HG03097 (cell line): ENCODE results near the gene CACNA1C.

Source experiments
- ATAC-seq: cut with Tn5 transposase; IDR thresholded peaks from one replicate; pipeline ENCODE4 v1.9.1; 2021; ENCODE audit not compliant: unreplicated experiment, low FRiP score

CACNA1C gene

DNA sequence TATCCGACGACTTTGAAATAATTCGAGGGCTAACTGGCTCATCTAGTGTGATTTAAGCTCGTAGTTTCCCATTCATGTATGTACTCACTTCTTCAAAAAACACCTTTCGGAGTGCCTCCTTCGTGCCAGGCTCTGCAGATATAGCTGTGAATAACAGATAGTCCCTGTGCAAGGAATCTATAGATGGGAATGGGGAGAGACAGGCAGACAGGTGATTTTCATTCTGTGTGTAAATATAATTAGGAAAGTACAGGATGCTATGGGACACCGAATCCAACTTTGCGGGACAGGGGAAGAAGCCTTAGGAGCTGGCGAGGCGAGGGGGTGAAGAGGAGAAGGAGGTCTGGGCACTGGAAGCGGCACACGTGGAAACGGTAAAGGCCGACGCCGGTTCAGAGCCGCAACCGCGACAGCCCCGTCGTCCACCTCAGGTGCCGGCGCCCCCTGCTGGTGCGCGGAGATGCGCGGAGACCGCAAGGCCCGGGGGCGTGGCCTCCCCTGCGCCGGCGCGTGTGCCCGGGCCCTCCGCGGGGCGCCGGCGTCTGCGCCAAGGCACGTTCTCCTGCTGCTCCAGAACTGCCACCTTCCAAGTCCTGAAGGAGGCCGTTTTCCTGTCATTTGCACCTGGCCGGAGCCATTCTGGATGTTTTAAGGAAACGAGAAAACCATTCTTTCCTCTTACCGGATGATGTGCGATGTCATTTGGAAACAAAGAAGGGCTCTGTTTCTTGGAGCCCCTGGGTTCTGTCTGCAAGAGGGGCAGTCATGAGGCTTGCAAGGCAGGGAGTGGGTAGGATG, 18.0 kb upstream of the CACNA1C start:
- ATAC-seq, result no peak

- no peak for ATAC-seq
Measured at GRCh38 chr12:2035431-2036055, 17.2 kb upstream of the CACNA1C start.

DNA sequence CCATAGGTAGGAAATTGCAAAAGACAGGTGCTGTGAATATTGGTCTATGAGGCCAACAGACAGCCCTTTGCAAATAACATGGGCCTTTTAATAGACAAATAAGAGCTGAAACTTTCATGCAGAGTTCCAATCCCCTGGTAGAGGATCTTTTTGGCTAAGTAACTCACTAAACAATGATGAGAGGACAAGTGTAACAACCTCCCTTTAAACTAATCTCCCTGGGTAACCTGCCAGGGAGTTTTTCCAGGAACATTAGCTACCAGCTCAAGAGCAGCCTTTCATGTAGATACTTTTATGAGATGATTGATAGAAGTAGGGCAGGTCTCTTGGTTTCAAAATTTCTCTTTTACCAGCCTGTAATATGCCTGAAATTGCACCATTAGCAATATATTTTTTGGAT, 13.8 kb upstream of the CACNA1C start:
- ATAC-seq, result no peak

- no peak for ATAC-seq
Measured at GRCh38 chr12:2043054-2043453, 9.7 kb upstream of the CACNA1C start.

DNA sequence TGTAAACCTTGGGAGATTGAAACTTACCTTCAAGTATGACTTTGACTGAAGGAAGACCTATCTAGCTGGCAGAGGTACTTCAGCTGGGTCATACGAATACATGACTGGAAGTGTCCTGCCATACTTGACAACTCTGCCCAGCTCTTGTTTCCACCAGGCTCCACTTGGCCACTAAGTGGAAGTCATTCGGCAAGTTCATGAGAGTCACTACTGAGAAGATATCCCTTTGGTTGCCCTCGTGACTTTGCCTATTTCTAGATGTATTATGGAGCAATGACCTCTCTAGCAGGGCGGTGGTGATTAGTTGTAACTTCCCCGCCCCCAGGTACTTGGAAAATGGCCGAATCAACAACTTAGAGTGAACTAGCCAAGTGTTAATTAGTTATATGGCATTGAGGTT, 8.6 kb upstream of the CACNA1C start:
- ATAC-seq, result no peak

DNA sequence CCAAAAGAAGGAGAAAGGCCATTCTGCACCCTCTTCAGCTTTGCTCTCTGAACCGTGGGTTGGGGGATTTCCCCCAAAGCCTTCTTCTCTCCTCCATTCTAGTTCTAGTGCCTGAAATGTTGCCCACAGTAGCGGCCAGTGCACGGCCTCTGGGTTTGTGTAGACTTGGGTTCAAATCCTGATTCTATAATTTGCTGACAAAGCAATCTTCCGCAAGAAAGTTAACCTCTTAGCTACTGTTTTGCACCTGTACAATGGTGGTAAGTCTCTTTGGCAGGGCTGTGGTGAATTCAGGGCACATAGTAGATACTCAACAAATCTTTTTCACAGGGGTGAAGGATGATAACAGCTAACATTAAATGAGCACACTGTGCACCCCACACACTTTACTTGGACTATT, 5.8 kb upstream of the CACNA1C start:
- no peak for ATAC-seq

- ATAC-seq, result no peak
Measured at GRCh38 chr12:2047752-2048151, 5.0 kb upstream of the CACNA1C start.

DNA sequence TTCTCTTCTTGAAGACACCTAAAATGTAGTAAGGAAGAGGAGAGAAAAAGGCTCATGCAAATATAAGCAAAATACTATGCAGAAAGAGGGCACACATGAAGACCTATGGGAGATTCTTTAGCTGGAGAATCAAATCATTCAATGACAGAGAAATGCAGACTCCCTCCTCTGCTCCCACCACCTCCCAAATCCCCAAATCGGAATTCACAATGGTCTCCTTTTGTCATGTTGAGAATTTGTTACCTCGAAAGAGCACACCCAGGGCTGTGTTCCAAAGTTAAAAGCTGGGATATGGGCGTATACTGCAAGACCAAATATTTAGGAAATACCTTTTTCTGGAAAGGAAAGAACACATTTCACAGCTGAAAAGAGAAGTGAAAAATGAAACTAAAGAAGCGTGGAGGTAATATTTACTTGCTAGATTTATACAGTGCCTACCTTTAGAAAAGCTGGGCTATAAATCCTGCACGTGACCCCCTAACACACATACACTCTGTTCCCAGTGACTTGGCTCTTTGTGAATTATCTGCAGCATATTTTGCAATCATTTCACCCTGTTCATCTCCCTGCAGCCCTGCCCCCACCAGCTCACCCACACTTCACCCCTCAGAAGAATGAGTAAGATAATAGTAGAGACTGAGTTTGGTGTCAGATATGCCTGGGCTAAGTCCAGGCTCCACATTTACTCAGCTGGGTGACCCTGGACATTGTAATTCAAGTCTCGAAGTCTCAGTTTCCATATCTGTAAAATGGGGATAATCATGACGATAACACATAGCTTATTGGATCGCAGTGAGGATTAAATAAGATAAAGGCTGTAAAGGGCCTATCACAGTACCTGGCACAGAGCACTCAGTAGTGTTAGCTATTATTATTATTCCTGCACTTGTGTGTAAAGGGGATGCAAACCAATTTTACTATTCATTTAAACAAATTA, 2.9 kb upstream of the CACNA1C start:
- no peak for ATAC-seq

GRCh38 chr12:2051700-2052621, 826 bp upstream of the CACNA1C start:
- no peak for ATAC-seq

GRCh38 chr12:2053691-2054090, 904 bp downstream of the CACNA1C start:
- ATAC-seq, result no peak

DNA sequence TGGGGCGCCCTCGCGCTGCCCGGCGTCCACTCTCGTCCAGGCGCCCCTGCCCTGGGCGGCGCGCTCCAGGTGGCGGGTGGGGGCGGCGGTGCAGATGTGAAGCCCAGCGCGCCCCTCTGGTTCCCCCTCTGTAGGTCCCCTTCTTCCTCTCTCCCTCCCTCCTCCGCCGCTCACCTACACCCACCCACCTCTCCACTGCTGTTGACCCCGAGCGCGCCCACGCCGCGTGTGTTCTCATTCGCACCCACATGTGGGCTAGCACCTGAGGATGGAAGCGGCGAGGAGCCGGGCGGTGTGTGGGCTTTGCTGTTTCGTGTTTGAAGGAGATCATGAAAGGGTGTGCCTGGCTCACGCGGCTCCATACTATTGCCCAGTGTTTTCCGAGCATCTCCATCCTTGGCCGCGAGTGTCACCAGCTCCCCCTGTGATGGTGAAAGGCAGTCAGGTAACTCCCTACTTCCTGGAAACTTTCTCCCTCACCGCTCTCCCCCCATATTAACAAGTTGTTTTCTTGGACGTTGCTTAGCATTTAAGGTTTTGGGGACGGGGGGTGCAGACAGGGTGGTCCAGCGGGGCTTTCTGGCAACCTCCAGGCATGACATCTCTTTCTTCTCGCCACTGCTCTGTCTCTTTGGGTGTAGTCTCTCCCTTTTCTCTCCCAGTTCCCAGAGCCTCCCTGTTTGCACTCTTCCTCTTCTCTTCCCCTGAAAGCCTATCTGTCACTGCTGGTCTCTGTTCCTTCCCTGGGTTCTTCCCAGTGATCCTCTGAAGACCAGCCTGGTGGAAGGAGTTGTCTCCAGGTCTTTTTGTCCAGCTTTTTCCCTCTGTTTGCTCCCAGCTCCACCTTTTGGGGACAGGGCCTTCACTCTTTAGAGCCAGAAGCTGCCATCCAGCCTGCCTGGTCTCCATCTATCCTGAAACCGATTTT, 1.6 kb downstream of the CACNA1C start:
- no peak for ATAC-seq

DNA sequence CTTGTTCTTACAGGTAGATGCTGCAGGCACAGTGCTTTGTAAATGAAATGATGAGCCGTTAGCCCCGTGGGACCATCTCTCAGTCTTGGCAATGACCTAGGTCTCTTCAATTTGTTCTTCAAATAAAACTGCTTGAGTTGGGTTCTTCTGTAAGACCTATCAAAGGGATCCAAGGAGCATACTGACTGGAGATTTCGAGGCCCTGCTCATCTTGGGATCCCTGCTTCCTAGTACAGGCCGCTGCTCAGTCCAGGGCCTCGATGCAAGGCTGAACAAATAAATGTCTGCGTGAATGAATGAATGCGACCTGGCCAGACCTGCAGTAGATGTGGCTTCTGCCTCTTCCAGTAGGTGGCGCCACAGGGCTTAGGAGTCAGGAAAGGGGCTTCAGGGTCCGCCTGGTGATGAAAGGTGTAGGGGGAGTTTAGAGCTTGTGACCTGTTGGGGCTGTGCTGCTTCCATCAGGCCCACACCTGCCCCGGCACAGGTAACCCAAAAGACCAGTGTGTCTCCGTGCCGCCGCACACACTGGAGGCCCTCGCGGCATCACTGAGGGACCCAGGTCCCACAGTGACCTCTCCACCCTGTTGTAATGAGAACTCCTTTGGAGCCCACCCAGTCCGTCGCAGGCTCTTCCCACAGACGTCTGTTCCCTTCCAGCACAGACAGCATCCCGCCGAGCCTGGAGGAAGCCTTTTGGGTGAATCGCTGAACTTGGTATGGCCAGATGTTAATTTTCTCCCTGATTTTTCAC, 4.4 kb downstream of the CACNA1C start:
- no peak for ATAC-seq

DNA sequence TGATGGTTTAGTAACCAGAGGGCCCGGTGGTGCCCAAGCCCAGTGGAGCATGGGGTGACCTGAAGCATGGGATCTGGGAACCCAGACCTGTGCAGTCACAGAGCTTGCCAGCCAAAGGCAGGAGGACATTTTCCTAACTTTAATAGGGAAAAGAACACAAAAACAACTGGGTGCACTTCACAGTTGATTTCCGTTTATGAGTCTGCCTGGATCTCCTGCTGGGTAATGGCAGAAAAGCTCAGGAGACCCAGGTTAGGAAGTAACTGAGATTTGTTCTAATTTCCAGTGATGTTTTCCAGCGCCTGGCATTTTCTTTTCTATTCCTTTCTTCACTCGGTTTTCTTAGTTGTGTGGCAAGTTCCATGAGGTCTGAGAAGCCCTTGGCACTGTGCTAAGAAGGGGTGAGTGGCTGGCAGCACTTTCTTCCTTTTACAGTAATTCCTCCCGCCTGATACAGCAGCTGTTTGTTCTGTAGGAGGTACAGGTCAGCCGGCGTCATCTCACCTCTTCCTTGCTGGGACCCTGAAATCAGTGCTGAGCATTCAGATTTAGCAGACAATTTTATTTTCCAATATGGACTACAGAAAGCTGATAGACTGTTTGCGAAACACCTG, 5.1 kb downstream of the CACNA1C start:
- ATAC-seq, result no peak

- no peak for ATAC-seq
Measured at GRCh38 chr12:2058837-2059236, 6.0 kb downstream of the CACNA1C start.

GRCh38 chr12:2061402-2061801, 8.6 kb downstream of the CACNA1C start:
- no peak for ATAC-seq

GRCh38 chr12:2064071-2064507, 11.3 kb downstream of the CACNA1C start:
- no peak for ATAC-seq

- no peak for ATAC-seq
Measured at GRCh38 chr12:2068653-2069052, 15.9 kb downstream of the CACNA1C start.

DNA sequence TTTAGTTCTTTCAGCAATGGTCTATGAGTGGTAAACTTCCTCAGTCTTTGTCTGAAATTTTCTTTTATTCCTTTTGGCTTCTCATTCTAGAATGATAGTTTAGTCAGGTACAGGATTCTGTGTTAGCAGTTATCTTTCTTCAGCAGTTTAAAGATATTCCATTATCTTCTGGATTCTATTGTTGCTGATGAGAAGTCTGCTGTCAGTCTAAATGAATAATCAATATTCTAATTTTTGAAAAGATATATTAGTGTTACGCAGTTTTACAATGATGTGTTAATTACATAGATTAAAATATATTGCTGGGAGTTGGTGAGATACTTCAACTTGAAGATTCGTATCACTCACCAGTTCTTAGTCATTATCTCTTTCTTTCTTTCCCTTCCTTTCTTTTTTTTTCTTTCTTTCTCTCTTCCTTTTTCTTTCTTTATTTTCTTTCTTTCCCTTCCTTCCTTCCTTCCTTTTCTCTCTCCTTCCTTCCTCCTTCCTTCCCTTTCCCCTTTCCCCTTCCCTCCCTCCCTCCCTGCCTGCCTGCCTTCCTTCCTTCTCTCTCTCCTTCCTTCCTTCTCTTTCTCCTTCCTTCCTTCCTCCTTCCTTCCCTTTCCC, 17.8 kb downstream of the CACNA1C start:
- ATAC-seq, result no peak
